B cell (primary cell): ENCODE results near the gene NTN5.

Source experiments
- CTCF ChIP-seq: fragments of 200-600 bp; IDR thresholded peaks from one replicate; pipeline ENCODE4 v1.8.0; 2022; ENCODE audit warnings: antibody characterized with exemption, mild to moderate bottlenecking
- EZH2 ChIP-seq: IDR thresholded peaks from 2 replicates; pipeline ENCODE4 v1.6.1; 2012; ENCODE audit warnings: borderline replicate concordance, low read depth, mild to moderate bottlenecking, moderate library complexity, low read length; ENCODE audit not compliant: insufficient read depth, poor library complexity, severe bottlenecking

- TF ChIP-seq CTCF (no peak), EZH2 (no peak)
Observed at GRCh38 chr19:48635263-48635965, 37.4 kb downstream of the NTN5 start.
